Type B pancreatic cell (in vitro differentiated cells): ENCODE measurements around the gene LCE1D. TPM values are rescaled to one million over a fixed set of nuclear protein-coding genes. Genes with fewer than 3 reads are reported as not detected.

ENCODE experiments used
- DNase-seq: peaks from one replicate; pipeline ENCODE4 v3.0.0; 2021; ENCODE audit warnings: mixed read lengths; ENCODE audit not compliant: unreplicated experiment; ENCODE audit errors: extremely low spot score
- H3K27ac Mint-ChIP-seq: 2 replicates; pipeline ENCODE4 v1.8.0; 2021; ENCODE audit warnings: mild to moderate bottlenecking, mixed read lengths
- H3K27me3 Mint-ChIP-seq: 2 replicates; pipeline ENCODE4 v1.8.0; 2021; ENCODE audit warnings: mixed read lengths
- H3K36me3 Mint-ChIP-seq: 2 replicates; pipeline ENCODE4 v1.8.0; 2021; ENCODE audit warnings: mixed read lengths
- H3K4me1 Mint-ChIP-seq: one replicate; pipeline ENCODE4 v1.8.0; 2021; ENCODE audit warnings: mixed read lengths; ENCODE audit not compliant: unreplicated experiment
- H3K4me3 Mint-ChIP-seq: 2 replicates; pipeline ENCODE4 v1.8.0; 2021; ENCODE audit warnings: mild to moderate bottlenecking, mixed read lengths
- H3K9me3 Mint-ChIP-seq: 2 replicates; pipeline ENCODE4 v1.8.0; 2021; ENCODE audit warnings: mixed read lengths
- long read RNA-seq: library from polyadenylated mRNA; unstranded; transcript quantifications from one replicate; pipeline ENCODE4 v2.0.0, GENCODE V29; 2020
- total RNA-seq: library from RNA; stranded (reverse); gene quantifications from 2 replicates; pipeline ENCODE4 v1.2.1, GENCODE V29; 2021; ENCODE audit warnings: low replicate concordance
- TF ChIP-seq, protein P1 (sequence below): fragments of 200-600 bp; sonication (generic); conservative IDR thresholded peaks from 2 replicates; pipeline ENCODE4 v1.5.0; 2021; ENCODE audit warnings: antibody characterized with exemption, mild to moderate bottlenecking

LCE1D gene, protein sequence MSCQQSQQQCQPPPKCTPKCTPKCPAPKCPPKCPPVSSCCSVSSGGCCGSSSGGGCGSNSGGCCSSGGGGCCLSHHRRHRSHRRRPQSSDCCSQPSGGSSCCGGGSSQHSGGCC
- not detected in 2 replicates for total RNA-seq
- long read RNA-seq = 0 reads

DNA sequence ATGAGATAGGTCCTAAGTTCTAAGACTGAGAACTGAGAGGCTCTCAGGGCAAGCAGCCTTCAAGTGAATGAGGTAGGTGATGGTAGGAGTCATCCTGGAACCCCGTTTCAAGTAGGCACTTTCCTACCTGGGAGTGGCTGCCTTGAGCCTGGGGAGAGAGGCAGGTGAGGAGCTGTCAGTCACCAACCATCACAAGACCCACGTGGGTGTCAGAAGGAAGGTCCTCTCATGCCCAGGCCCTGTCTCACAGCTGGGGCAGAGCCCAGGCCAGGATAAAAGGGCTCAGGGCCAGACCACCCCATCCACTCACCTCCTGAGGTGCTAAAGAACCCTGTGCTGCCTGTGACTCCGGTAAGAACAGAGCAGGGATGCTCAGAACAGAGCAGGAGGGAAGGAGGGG, at the start of gene LCE1D:
LCE1D (plus strand) TSS at position 301 of the 400 bp plus-strand sequence. CDS start 1,074 bp downstream, outside the sequence.
- no peak within 1 kb of the TSS for H3K27ac Mint-ChIP-seq
- H3K9me3 Mint-ChIP-seq = no peaks in the 10 kb centered on the region
- DNase-seq = no peak
- no peak within 1 kb of the TSS for H3K4me3 Mint-ChIP-seq
- TF ChIP-seq, protein P1, sequence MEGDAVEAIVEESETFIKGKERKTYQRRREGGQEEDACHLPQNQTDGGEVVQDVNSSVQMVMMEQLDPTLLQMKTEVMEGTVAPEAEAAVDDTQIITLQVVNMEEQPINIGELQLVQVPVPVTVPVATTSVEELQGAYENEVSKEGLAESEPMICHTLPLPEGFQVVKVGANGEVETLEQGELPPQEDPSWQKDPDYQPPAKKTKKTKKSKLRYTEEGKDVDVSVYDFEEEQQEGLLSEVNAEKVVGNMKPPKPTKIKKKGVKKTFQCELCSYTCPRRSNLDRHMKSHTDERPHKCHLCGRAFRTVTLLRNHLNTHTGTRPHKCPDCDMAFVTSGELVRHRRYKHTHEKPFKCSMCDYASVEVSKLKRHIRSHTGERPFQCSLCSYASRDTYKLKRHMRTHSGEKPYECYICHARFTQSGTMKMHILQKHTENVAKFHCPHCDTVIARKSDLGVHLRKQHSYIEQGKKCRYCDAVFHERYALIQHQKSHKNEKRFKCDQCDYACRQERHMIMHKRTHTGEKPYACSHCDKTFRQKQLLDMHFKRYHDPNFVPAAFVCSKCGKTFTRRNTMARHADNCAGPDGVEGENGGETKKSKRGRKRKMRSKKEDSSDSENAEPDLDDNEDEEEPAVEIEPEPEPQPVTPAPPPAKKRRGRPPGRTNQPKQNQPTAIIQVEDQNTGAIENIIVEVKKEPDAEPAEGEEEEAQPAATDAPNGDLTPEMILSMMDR = no peak
- no peaks in the 10 kb centered on the region for H3K36me3 Mint-ChIP-seq
- H3K27me3 Mint-ChIP-seq = no peaks in the 10 kb centered on the region
- no peaks in the 10 kb centered on the region for H3K4me1 Mint-ChIP-seq

DNA sequence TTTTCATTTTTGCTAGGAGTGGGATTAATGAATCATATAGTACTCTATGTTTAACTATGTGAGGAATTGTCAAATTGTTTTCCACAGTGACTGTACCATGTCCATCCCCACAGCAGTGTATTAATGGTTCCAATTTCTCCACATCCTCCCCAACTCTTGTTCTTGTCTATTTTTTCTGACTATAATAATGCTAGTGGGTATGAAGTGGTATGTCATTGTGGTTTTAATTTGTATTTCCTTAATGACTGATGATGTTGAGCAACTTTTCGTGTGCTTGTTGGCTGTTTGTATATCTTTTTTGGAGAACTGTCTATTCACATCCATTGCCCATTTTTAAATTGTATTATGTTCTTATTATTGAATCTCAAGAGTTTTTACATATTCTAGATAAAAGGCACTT, 48.7 kb upstream of the LCE1D start:
- Mint-ChIP-seq H3K4me3 (no peak overlapping the region), H3K36me3 (no peaks in the 10 kb centered on the region), H3K9me3 (peaks cover 15% of the 10 kb centered on the region), H3K4me1 (no peaks in the 10 kb centered on the region), H3K27me3 (no peaks in the 10 kb centered on the region), H3K27ac (no peak overlapping the region)
- no peak for DNase-seq
- TF ChIP-seq, protein P1 = no peak

DNA sequence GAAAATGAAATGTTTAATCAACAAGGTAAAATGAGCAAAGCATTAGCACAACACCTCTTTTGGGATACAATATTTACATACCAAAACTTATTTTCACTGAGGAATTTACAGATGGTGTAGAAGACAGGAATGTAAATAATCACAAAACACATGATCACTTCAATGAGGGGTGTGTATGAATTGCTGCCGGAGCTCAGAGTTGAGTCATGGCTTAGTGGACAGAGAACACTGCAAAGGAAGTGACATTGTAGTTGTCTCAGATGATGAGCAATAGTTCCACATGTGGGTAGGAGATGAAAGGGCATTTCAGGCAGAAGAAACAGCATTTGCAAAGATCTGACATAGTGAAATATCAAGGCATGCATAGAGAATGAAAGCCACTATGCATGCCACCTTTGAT, 44.3 kb upstream of the LCE1D start:
- Mint-ChIP-seq H3K4me1 (no peaks in the 10 kb centered on the region), H3K27me3 (no peaks in the 10 kb centered on the region), H3K27ac (no peak overlapping the region), H3K9me3 (peaks cover 5% of the 10 kb centered on the region), H3K4me3 (no peak overlapping the region), H3K36me3 (no peaks in the 10 kb centered on the region)
- no peak for DNase-seq
- TF ChIP-seq, protein P1 = no peak

DNA sequence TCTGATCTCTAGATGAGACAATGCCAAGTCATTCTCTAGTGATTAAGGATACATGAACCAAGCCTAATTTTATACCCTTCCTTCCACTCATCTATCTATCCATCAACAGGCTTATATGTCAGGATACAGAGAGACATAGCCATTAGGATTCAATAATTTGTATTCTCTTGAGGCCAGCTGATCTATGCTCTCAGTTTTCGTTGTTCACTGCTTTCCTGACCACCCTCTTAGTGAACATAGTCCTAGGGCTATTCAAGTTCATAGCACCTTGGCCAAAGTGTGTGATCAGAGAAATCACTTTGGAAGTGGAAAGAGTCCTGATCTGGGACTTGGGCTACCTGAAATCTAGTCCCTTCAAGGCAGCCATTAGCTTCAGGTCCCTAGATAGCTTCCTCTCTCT, 42.9 kb upstream of the LCE1D start:
- Mint-ChIP-seq H3K36me3 (no peaks in the 10 kb centered on the region), H3K9me3 (no peaks in the 10 kb centered on the region), H3K27me3 (no peaks in the 10 kb centered on the region), H3K4me3 (no peak overlapping the region), H3K4me1 (no peaks in the 10 kb centered on the region), H3K27ac (no peak overlapping the region)
- DNase-seq = no peak
- TF ChIP-seq, protein P1 = no peak

DNA sequence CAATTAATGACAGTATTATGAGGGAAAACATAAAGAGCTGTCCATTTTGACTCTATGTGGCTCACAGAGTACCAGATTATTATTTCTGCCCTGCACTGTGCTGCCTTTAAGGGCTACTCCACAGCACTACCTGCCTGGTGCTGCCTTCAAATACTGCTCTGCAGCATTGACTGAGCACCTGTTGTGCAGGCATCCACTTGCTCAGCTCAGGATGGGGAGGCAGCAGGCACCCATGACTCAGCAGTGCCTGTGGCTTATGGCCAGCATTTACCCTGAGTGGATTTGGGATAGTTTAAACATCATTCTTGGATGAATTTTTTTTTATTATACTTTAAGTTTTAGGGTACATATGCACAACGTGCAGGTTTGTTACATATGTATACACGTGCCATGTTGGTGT, 39.6 kb upstream of the LCE1D start:
- H3K27ac Mint-ChIP-seq = no peak overlapping the region
- H3K4me3 Mint-ChIP-seq = no peak overlapping the region
- DNase-seq = no peak
- H3K4me1 Mint-ChIP-seq = no peaks in the 10 kb centered on the region
- H3K9me3 Mint-ChIP-seq = peaks cover 5% of the 10 kb centered on the region
- no peaks in the 10 kb centered on the region for H3K36me3 Mint-ChIP-seq
- TF ChIP-seq, protein P1 = no peak
- no peaks in the 10 kb centered on the region for H3K27me3 Mint-ChIP-seq

DNA sequence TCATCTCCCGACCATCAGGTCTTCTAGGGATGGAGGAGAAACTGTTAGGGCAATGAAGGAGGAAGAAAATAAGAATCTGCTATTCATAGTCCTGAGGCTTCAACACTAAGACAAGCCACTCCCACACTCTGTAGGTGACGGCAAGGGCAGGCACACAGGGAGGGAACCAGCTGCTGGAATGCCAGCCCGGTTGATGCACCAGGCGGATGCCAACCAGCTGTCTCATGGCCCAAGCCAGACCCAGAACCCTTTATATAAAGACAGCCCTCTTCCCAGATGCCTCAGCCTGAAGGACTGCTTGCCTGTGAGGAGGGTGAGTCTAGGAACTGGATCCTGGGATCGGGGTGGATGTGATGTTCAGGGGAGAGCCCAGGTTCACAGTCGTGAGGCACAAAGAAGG, 38.8 kb upstream of the LCE1D start, which contains the start of gene KPRP:
KPRP (plus strand) TSS at position 279 of the 400 bp plus-strand sequence. CDS start 1,564 bp downstream, outside the sequence.
- no peak within 1 kb of the TSS for H3K27ac Mint-ChIP-seq
- DNase-seq = no peak
- H3K27me3 Mint-ChIP-seq = no peaks in the 10 kb centered on the region
- H3K4me1 Mint-ChIP-seq = no peaks in the 10 kb centered on the region
- peaks cover 5% of the 10 kb centered on the region for H3K9me3 Mint-ChIP-seq
- H3K36me3 Mint-ChIP-seq = no peaks in the 10 kb centered on the region
- H3K4me3 Mint-ChIP-seq = no peak within 1 kb of the TSS
- TF ChIP-seq, protein P1 = no peak
